KMS-11 (cell line): Measurements from ENCODE around the gene ERI2.
"Not testable (repeated sequence)": the region's sequence is repeated elsewhere in the genome, so short reads cannot be mapped to it uniquely, and the experiment has no call there.

Experiments
- H2AFZ ChIP-seq: fragments of 200-600 bp; sonication (generic); 2 replicates; pipeline ENCODE4 v1.6.1; 2016; ENCODE audit warnings: antibody characterized with exemption, mixed run types, low read depth
- H3K27ac ChIP-seq: fragments of 200-600 bp; sonication (generic); 2 replicates; pipeline ENCODE4 v1.6.1; 2016; ENCODE audit warnings: mild to moderate bottlenecking, mixed run types
- H3K27me3 ChIP-seq: fragments of 200-600 bp; sonication (generic); 2 replicates; pipeline ENCODE4 v1.6.1; 2017; ENCODE audit warnings: mild to moderate bottlenecking, low read depth, mixed run types, moderate library complexity; ENCODE audit not compliant: insufficient read depth
- H3K36me3 ChIP-seq: fragments of 200-600 bp; sonication (generic); 2 replicates; pipeline ENCODE4 v1.6.1; 2017; ENCODE audit warnings: mild to moderate bottlenecking, mixed run types; ENCODE audit not compliant: insufficient read depth
- H3K4me1 ChIP-seq: fragments of 200-600 bp; sonication (generic); 2 replicates; pipeline ENCODE4 v1.6.1; 2016; ENCODE audit warnings: mild to moderate bottlenecking, low read depth, mixed run types; ENCODE audit not compliant: poor library complexity, severe bottlenecking
- H3K4me2 ChIP-seq: fragments of 200-600 bp; sonication (generic); 2 replicates; pipeline ENCODE4 v1.7.0; 2016; ENCODE audit warnings: mild to moderate bottlenecking, mixed run types
- H3K4me3 ChIP-seq: fragments of 200-600 bp; sonication (generic); IDR thresholded peaks from 2 replicates; pipeline ENCODE4 v1.6.1; 2017; ENCODE audit warnings: low read depth, low read length, mixed read lengths; ENCODE audit not compliant: insufficient read depth
- H3K79me2 ChIP-seq: fragments of 200-600 bp; sonication (generic); 2 replicates; pipeline ENCODE4 v1.6.1; 2016; ENCODE audit warnings: low read depth, mixed run types; ENCODE audit not compliant: insufficient read depth
- H3K9ac ChIP-seq: fragments of 200-600 bp; sonication (generic); 2 replicates; pipeline ENCODE4 v1.6.1; 2016; ENCODE audit warnings: mild to moderate bottlenecking, mixed run types
- H4K20me1 ChIP-seq: fragments of 200-600 bp; sonication (generic); 2 replicates; pipeline ENCODE4 v1.6.1; 2016; ENCODE audit warnings: mild to moderate bottlenecking, mixed run types; ENCODE audit not compliant: insufficient read depth
- CTCF ChIP-seq: fragments of 200-600 bp; sonication (generic); conservative IDR thresholded peaks from 2 replicates; pipeline ENCODE4 v1.6.1; 2017; ENCODE audit warnings: low read depth, mild to moderate bottlenecking, antibody characterized with exemption, low read length, moderate library complexity, mixed read lengths

Gene ERI2

GRCh38 chr16:20807862-20808261 is 1.6 kb upstream of the ERI2 start:
- Histone ChIP-seq H4K20me1 (no peaks in the 10 kb centered on the region), H3K4me1 (peaks cover 8% of the 10 kb centered on the region), H3K27ac (0 out of 2 replicates have a peak overlapping the region, but pooled peaks have one; percentile 74), H2AFZ (no peak overlapping the region), H3K27me3 (no peaks in the 10 kb centered on the region), H3K4me2 (peak overlapping the region; percentile 73), H3K79me2 (no peaks in the 10 kb centered on the region; the same call in 1 of the 2 replicates), H3K36me3 (no peaks in the 10 kb centered on the region), H3K4me3 (no peak overlapping the region), H3K9ac (peak overlapping the region; percentile 80; the same call in 1 of the 2 replicates)
- no peak for TF ChIP-seq CTCF

GRCh38 chr16:20805684-20806167 is 546 bp downstream of the ERI2 start:
- peak overlapping the region; percentile 80; the same call in 1 of the 2 replicates for H3K9ac ChIP-seq
- H3K36me3 ChIP-seq, H4K20me1 ChIP-seq, H3K4me3 ChIP-seq, H3K79me2 ChIP-seq, H3K27me3 ChIP-seq, H3K4me1 ChIP-seq: not testable (repeated sequence)
- H3K4me2 ChIP-seq: peak overlapping the region; percentile 73
- peak overlapping the region; percentile 91 for H2AFZ ChIP-seq
- H3K27ac ChIP-seq: peak overlapping the region; percentile 74

GRCh38 chr16:20803561-20804214 is 2.6 kb downstream of the ERI2 start:
- Histone ChIP-seq H2AFZ (no peak overlapping the region), H3K27me3 (no peaks in the 10 kb centered on the region), H4K20me1 (no peaks in the 10 kb centered on the region), H3K4me1 (peaks cover 8% of the 10 kb centered on the region), H3K9ac (no peak overlapping the region), H3K4me2 (no peak overlapping the region), H3K27ac (no peak overlapping the region), H3K36me3 (no peaks in the 10 kb centered on the region), H3K4me3 (no peak overlapping the region), H3K79me2 (no peaks in the 10 kb centered on the region; the same call in 1 of the 2 replicates)
- TF ChIP-seq CTCF: no peak

GRCh38 chr16:20803192-20803560 is 3.1 kb downstream of the ERI2 start:
- Histone ChIP-seq H3K27ac (no peak overlapping the region), H2AFZ (no peak overlapping the region), H4K20me1 (no peaks in the 10 kb centered on the region), H3K27me3 (no peaks in the 10 kb centered on the region), H3K79me2 (no peaks in the 10 kb centered on the region; the same call in 1 of the 2 replicates), H3K4me2 (no peak overlapping the region), H3K36me3 (no peaks in the 10 kb centered on the region), H3K4me1 (peaks cover 6% of the 10 kb centered on the region), H3K4me3 (no peak overlapping the region), H3K9ac (no peak overlapping the region)
- TF ChIP-seq CTCF: no peak

DNA sequence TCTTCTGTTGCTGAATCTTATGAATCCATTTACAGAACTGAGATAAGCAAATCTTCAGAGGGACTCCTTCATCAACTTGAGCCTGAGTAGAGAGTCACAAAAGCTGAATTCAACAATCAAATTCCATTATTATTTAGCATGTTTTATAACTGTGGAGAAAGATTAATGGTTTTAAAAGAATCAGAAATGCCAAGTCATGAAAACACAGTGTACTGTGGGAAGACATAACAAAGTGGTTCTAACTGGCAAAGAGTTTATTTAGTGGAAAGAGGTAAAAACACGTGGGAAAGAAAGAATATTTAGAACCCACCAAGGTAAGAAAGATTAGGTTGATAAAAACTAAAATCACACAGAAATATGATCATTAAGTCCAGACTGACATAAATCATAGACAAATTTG is 5.0 kb downstream of the ERI2 start:
- Histone ChIP-seq H3K4me2 (no peak overlapping the region), H3K27me3 (no peaks in the 10 kb centered on the region), H4K20me1 (no peaks in the 10 kb centered on the region), H3K9ac (no peak overlapping the region), H3K4me1 (no peaks in the 10 kb centered on the region), H2AFZ (no peak overlapping the region), H3K79me2 (no peaks in the 10 kb centered on the region), H3K4me3 (no peak overlapping the region), H3K36me3 (no peaks in the 10 kb centered on the region), H3K27ac (no peak overlapping the region)
- no peak for TF ChIP-seq CTCF
